Endothelial cell of umbilical vein (primary cell): ENCODE data around the gene CDK19. TPM values are rescaled to one million over a fixed set of nuclear protein-coding genes. Genes with fewer than 3 reads are reported as not detected.

Source experiments
- BruUV-seq: library from RNA; stranded (reverse); fragments of 400-500 nt; replicated peaks from 2 replicates; lab custom pipeline; 2021; lab: Mats Ljungman, UMichigan
- CTCF ChIA-PET: fragments of 300-600, 350-600 bp; sonication (Branson Sonifier 250); formaldehyde crosslinking; loops from one replicate; lab custom pipeline; 2021; ENCODE audit warnings: antibody characterized with exemption, inconsistent platforms; lab: Charles Lee
- POLR2A ChIA-PET: fragments of 300-600, 350-600 bp; sonication (Branson Sonifier 250); formaldehyde crosslinking; loops from one replicate; lab custom pipeline; 2021; ENCODE audit warnings: antibody characterized with exemption, inconsistent platforms; lab: Charles Lee
- DNase-seq: peaks from one replicate; pipeline ENCODE4 v3.0.0-alpha.2; 2011; ENCODE audit warnings: low read depth, low spot score
- FAIRE-seq: peaks from 2 replicates; lab custom pipeline; 2011; peaks lifted over from hg19 to GRCh38; lab: Jason Lieb, UNC
- H2AFZ ChIP-seq: 2 replicates; pipeline ENCODE4 v1.6.0; 2012; ENCODE audit warnings: low read depth, low read length, control low read depth, inconsistent platforms
- H3K27ac ChIP-seq: 2 replicates; pipeline ENCODE4 v1.5.1; 2011; ENCODE audit warnings: low read depth, mild to moderate bottlenecking, control low read depth, low read length, moderate library complexity; ENCODE audit not compliant: insufficient read depth
- H3K27me3 ChIP-seq, 2 experiments: 2 replicates each; pipeline versions ENCODE4 v1.6.0 to v1.6.1; 2011; ENCODE audit warnings: low read length in 2 of 2, mixed read lengths in 1 of 2; ENCODE audit not compliant: control insufficient read depth in 2 of 2, insufficient read depth in 2 of 2
- H3K36me3 ChIP-seq, 2 experiments: 2 replicates in 1 of 2; 3 replicates in 1 of 2; pipeline ENCODE4 v1.5.1; 2011; ENCODE audit warnings: low read length in 2 of 2, mild to moderate bottlenecking in 1 of 2, moderate library complexity in 1 of 2; ENCODE audit not compliant: control insufficient read depth in 2 of 2, insufficient read depth in 2 of 2; ENCODE audit errors: extremely low read depth in 1 of 2
- H3K4me1 ChIP-seq: 3 replicates; pipeline ENCODE4 v1.5.1; 2011; ENCODE audit warnings: mild to moderate bottlenecking, low read length; ENCODE audit not compliant: control insufficient read depth, insufficient read depth; ENCODE audit errors: extremely low read depth
- H3K4me2 ChIP-seq: 2 replicates; pipeline ENCODE4 v1.6.1; 2011; ENCODE audit warnings: low read length, control low read depth, mixed read lengths; ENCODE audit not compliant: insufficient read depth
- H3K4me3 ChIP-seq, 3 experiments: fragments of 200-600 bp in 1 of 3; sonication (generic), shearing (Covaris generic) in 1 of 3; replicated peaks in 1 of 3; 2 replicates each; pipeline ENCODE4 v1.5.1; 2011 to 2016; ENCODE audit warnings: control low read depth in 3 of 3, low read length in 3 of 3, mild to moderate bottlenecking in 2 of 3, inconsistent platforms in 1 of 3, low read depth in 1 of 3, moderate library complexity in 1 of 3; ENCODE audit not compliant: insufficient read depth in 1 of 3
- H3K79me2 ChIP-seq: 2 replicates; pipeline ENCODE4 v1.6.0; 2012; ENCODE audit warnings: low read length, inconsistent platforms; ENCODE audit not compliant: control insufficient read depth, insufficient read depth
- H3K9ac ChIP-seq: replicated peaks from 2 replicates; pipeline ENCODE3; 2011; ENCODE audit warnings: low read length, control low read depth; ENCODE audit not compliant: insufficient read depth; ENCODE audit errors: extremely low read depth
- H3K9me1 ChIP-seq: replicated peaks from 3 replicates; pipeline ENCODE4 v1.6.0; 2011; ENCODE audit warnings: mild to moderate bottlenecking, low read length; ENCODE audit not compliant: control insufficient read depth, insufficient read depth; ENCODE audit errors: extremely low read depth
- H3K9me3 ChIP-seq: replicated peaks from 2 replicates; pipeline ENCODE4 v1.5.1; 2012; ENCODE audit warnings: low read length, inconsistent platforms; ENCODE audit not compliant: control insufficient read depth, insufficient read depth
- H4K20me1 ChIP-seq: replicated peaks from 2 replicates; pipeline ENCODE3; 2011; ENCODE audit warnings: mild to moderate bottlenecking, low read length; ENCODE audit not compliant: control insufficient read depth, insufficient read depth; ENCODE audit errors: extremely low read depth
- CTCF ChIP-seq, 2 donors: IDR thresholded peaks; 1 replicate in 1 of 2; 2 replicates in 1 of 2; pipeline ENCODE4 v1.5.1; 2011; ENCODE audit warnings: low read length in 2 of 2, mild to moderate bottlenecking in 2 of 2, moderate library complexity in 2 of 2, control low read depth in 1 of 2, inconsistent platforms in 1 of 2, low read depth in 1 of 2; ENCODE audit not compliant: insufficient read depth in 1 of 2; ENCODE audit errors: extremely low read depth in 1 of 2
- EZH2 ChIP-seq: IDR thresholded peaks from 2 replicates; pipeline ENCODE4 v1.6.1; 2012; ENCODE audit warnings: borderline replicate concordance, low read depth, mild to moderate bottlenecking, moderate library complexity, low read length, inconsistent platforms; ENCODE audit not compliant: severe bottlenecking
- JUN ChIP-seq: IDR thresholded peaks from 2 replicates; pipeline ENCODE4 v1.6.1; 2011; ENCODE audit warnings: borderline replicate concordance, low read depth; ENCODE audit not compliant: insufficient read length, insufficient read depth
- POLR2A ChIP-seq: IDR thresholded peaks from 2 replicates; pipeline ENCODE4 v1.6.1; 2012; ENCODE audit warnings: low read depth, mild to moderate bottlenecking, control low read depth, low read length
- POLR2AphosphoS5 ChIP-seq: IDR thresholded peaks from 2 replicates; pipeline ENCODE4 v1.6.1; 2012; ENCODE audit warnings: low read depth, mild to moderate bottlenecking, control low read depth, low read length, moderate library complexity; ENCODE audit not compliant: insufficient read depth
- dilution Hi-C: fragments of 300-500 bp; cut with MboI; formaldehyde crosslinking; loops from one replicate; pipeline ENCODE4 v1.15.0; 2019; ENCODE audit warnings: low sequenced_read_pairs; ENCODE audit not compliant: extremely low pct_ligation_motif_present
- intact Hi-C: fragments of 100-400 bp; cut with micrococcal nuclease; formaldehyde crosslinking; loops from one replicate; pipeline ENCODE4 v1.10.0; 2022
- polyA plus RNA-seq, 4 experiments: library from polyadenylated mRNA; depleted of rRNA in 3 of 4; stranded (reverse) in 3 of 4; unstranded in 1 of 4; fragments of >200 nt; gene quantifications; 2 replicates each; pipeline versions ENCODE4 v1.2.1 to v1.2.3, GENCODE V29; 2011 to 2012; ENCODE audit warnings: missing spikeins in 1 of 4
- total RNA-seq: library from RNA; stranded (reverse); gene quantifications from 2 replicates; pipeline ENCODE4 v1.2.3, GENCODE V29; 2021

CDK19 gene
- total and polyA plus RNA-seq, 2 donors (not counting 3 experiments of a cell fraction or from before 2014, with no cell fraction given), result 4.6 to 12.1 TPM

- ChIA-PET CTCF (no interaction called here), POLR2A (no interaction called here)
- H2AFZ ChIP-seq, result no peak overlapping the region
- DNase-seq, result no peak
- H3K4me2 ChIP-seq, result no peak overlapping the region
- dilution Hi-C loops (no loop called here), intact Hi-C loops (loop anchor here (5.0 kb wide), 1 partner anchor 722 kb away; no protein-coding TSS in a partner anchor)
- H3K79me2 ChIP-seq, result no peaks in the 10 kb centered on the region
- no peaks in the 10 kb centered on the region for H3K4me1 ChIP-seq
- no peaks in the 10 kb centered on the region for H3K36me3 ChIP-seq
- no peak for TF ChIP-seq JUN
- no peak for TF ChIP-seq POLR2A
- no peak for TF ChIP-seq CTCF (IDR thresholded peaks at IDR 0.05; ENCODE audit: extremely low read depth in 1 of 2, insufficient read depth in 1 of 2, low read depth in 1 of 2, low read length in 2 of 2)
- no peak for TF ChIP-seq EZH2
- TF ChIP-seq POLR2AphosphoS5, result no peak
- H3K4me3 ChIP-seq, result no peak overlapping the region
- H3K9ac ChIP-seq, result no peak overlapping the region
- BruUV-seq, result no TSS peak
- FAIRE-seq, result peak; percentile 18
- no peaks in the 10 kb centered on the region for H3K9me3 ChIP-seq
- no peak overlapping the region for H3K27ac ChIP-seq
- H4K20me1 ChIP-seq, result no peaks in the 10 kb centered on the region
- peaks cover 0 to 2% of the 10 kb centered on the region in 2 experiments for H3K27me3 ChIP-seq
- H3K9me1 ChIP-seq, result no peaks in the 10 kb centered on the region
Observed at GRCh38 chr6:110784610-110784979, 30.7 kb downstream of the CDK19 start.
